ENCODE results near the gene USP16.
"Not testable (repeated sequence)": the region's sequence is repeated elsewhere in the genome, so short reads cannot be mapped to it uniquely, and the experiment has no call there.

The USP16 gene

GRCh38 chr21:29024474-29025327, at the start of gene USP16:
Gene USP16 (plus strand): TSS chr21:29024668. CDS start chr21:29027914, 3,246 bp downstream.
- DNase-seq (ENCODE audit: low spot score) = peak; percentile 99

- DNase-seq (ENCODE audit: low spot score) = peak; percentile 35
Measured at GRCh38 chr21:28975397-28975796, 49.1 kb upstream of the USP16 start.

- no peak for DNase-seq (ENCODE audit: low spot score)
Measured at GRCh38 chr21:28979092-28979491, 45.4 kb upstream of the USP16 start.

GRCh38 chr21:28982637-28983036, 41.8 kb upstream of the USP16 start:
- no peak for DNase-seq (ENCODE audit: low spot score)

- no peak for DNase-seq (ENCODE audit: low spot score)
Measured at GRCh38 chr21:28986677-28987076, 37.8 kb upstream of the USP16 start.

GRCh38 chr21:28988146-28988545, 36.3 kb upstream of the USP16 start:
- DNase-seq (ENCODE audit: low spot score) = not testable (repeated sequence)

- no peak for DNase-seq (ENCODE audit: low spot score)
Measured at GRCh38 chr21:28991861-28992525, 32.5 kb upstream of the USP16 start.

- DNase-seq (ENCODE audit: low spot score) = peak; percentile 97
Measured at GRCh38 chr21:28992526-28993292, 31.8 kb upstream of the USP16 start, which contains the start of gene LTN1. Gene LTN1 (minus strand): TSS chr21:28992877. CDS start chr21:28992805, 72 bp downstream.

GRCh38 chr21:28993293-28993629, 31.2 kb upstream of the USP16 start:
- no peak for DNase-seq (ENCODE audit: low spot score)

GRCh38 chr21:29002442-29003144, 21.9 kb upstream of the USP16 start:
- DNase-seq (ENCODE audit: low spot score) = peak; percentile 97

- DNase-seq (ENCODE audit: low spot score) = no peak
Measured at GRCh38 chr21:29005696-29006095, 18.8 kb upstream of the USP16 start.

GRCh38 chr21:29007135-29007534, 17.3 kb upstream of the USP16 start:
- DNase-seq (ENCODE audit: low spot score) = no peak

GRCh38 chr21:29007810-29008209, 16.7 kb upstream of the USP16 start:
- no peak for DNase-seq (ENCODE audit: low spot score)

- DNase-seq (ENCODE audit: low spot score) = no peak
Measured at GRCh38 chr21:29008367-29008766, 16.1 kb upstream of the USP16 start.

- DNase-seq (ENCODE audit: low spot score) = not testable (repeated sequence)
Measured at GRCh38 chr21:29011236-29011635, 13.2 kb upstream of the USP16 start.

GRCh38 chr21:29017639-29018237, 6.7 kb upstream of the USP16 start:
- DNase-seq (ENCODE audit: low spot score) = no peak

- DNase-seq (ENCODE audit: low spot score) = peak; percentile 17
Measured at GRCh38 chr21:29018540-29018939, 5.9 kb upstream of the USP16 start.

- DNase-seq (ENCODE audit: low spot score) = no peak
Measured at GRCh38 chr21:29022166-29022565, 2.3 kb upstream of the USP16 start.

GRCh38 chr21:29025328-29025713, 853 bp downstream of the USP16 start:
- peak; percentile 14 for DNase-seq (ENCODE audit: low spot score)

GRCh38 chr21:29029524-29029923, 5.1 kb downstream of the USP16 start:
- no peak for DNase-seq (ENCODE audit: low spot score)

GRCh38 chr21:29030909-29031308, 6.4 kb downstream of the USP16 start:
- no peak for DNase-seq (ENCODE audit: low spot score)

- DNase-seq (ENCODE audit: low spot score) = no peak
Measured at GRCh38 chr21:29033301-29033700, 8.8 kb downstream of the USP16 start.
